ENCODE results near the gene ZNF768. TPM values are rescaled to one million over a fixed set of nuclear protein-coding genes. Genes with fewer than 3 reads are reported as not detected.

Gene ZNF768
- total and polyA plus RNA-seq, 2 of the 13 experiments (the other 11 are each of a cell fraction or from before 2014, with no cell fraction given) = 26.7 to 34.4 TPM

- TF ChIP-seq DBP (CRISPR knock-in tag; IDR thresholded peaks at IDR 0.05; ENCODE audit: not compliant biosample characterization) (peak; percentile 30), FOXP4 (CRISPR knock-in tag; IDR thresholded peaks at IDR 0.05) (peak; percentile 59), ZBTB43 (CRISPR knock-in tag; conservative IDR thresholded peaks at IDR 0.05) (peak; percentile 86), SP140L (CRISPR knock-in tag; IDR thresholded peaks at IDR 0.05; ENCODE audit: borderline replicate concordance) (no peak; the same call in 1 of the 2 replicates), ATF5 (CRISPR knock-in tag; IDR thresholded peaks at IDR 0.05; ENCODE audit: low read depth) (peak; percentile 82; the same call in 1 of the 2 replicates), ZNF30 (CRISPR knock-in tag; IDR thresholded peaks at IDR 0.05) (no peak; the same call in 1 of the 2 replicates), ZNF782 (CRISPR knock-in tag; IDR thresholded peaks at IDR 0.05; ENCODE audit: borderline replicate concordance) (no peak; the same call in 1 of the 2 replicates), THAP9 (CRISPR knock-in tag; IDR thresholded peaks at IDR 0.05; ENCODE audit: borderline replicate concordance) (peak; percentile 97), KDM3A (CRISPR knock-in tag; IDR thresholded peaks at IDR 0.05; ENCODE audit: low read depth) (peak; percentile 60; the same call in 1 of the 2 replicates), NR2F6 (IDR thresholded peaks at IDR 0.05) (peak; percentile 90), NR2F6 (CRISPR knock-in tag; IDR thresholded peaks at IDR 0.05) (peak; percentile 94), PRMT3 (CRISPR knock-in tag; IDR thresholded peaks at IDR 0.05; ENCODE audit: borderline replicate concordance, low read depth) (no peak), GTF2F1 (IDR thresholded peaks at IDR 0.05; ENCODE audit: low read length) (no peak), NONO (IDR thresholded peaks at IDR 0.05) (no peak), NONO (CRISPR knock-in tag; conservative IDR thresholded peaks at IDR 0.05) (peak; percentile 93), ZNF660 (CRISPR knock-in tag; IDR thresholded peaks at IDR 0.05; ENCODE audit: borderline replicate concordance, low read depth) (0 out of 2 replicates have a peak, but pooled peaks have one; percentile 71), ZNF550 (CRISPR knock-in tag; IDR thresholded peaks at IDR 0.05; ENCODE audit: borderline replicate concordance) (no peak), ZNF124 (CRISPR knock-in tag; IDR thresholded peaks at IDR 0.05) (peak; percentile 76), JUND (CRISPR knock-in tag; IDR thresholded peaks at IDR 0.05) (no peak; the same call in 1 of the 2 replicates)
- TF ChIP-seq, protein P1, sequence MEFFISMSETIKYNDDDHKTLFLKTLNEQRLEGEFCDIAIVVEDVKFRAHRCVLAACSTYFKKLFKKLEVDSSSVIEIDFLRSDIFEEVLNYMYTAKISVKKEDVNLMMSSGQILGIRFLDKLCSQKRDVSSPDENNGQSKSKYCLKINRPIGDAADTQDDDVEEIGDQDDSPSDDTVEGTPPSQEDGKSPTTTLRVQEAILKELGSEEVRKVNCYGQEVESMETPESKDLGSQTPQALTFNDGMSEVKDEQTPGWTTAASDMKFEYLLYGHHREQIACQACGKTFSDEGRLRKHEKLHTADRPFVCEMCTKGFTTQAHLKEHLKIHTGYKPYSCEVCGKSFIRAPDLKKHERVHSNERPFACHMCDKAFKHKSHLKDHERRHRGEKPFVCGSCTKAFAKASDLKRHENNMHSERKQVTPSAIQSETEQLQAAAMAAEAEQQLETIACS (CRISPR knock-in tag; IDR thresholded peaks at IDR 0.05) = peak; percentile 18; the same call in 1 of the 2 replicates
These were observed 31.8 kb upstream of the ZNF768 start, which contains the start of gene ZNF764 (continued) for GRCh38 chr16:30557957-30558788.

Data from HepG2 (cell line).